NCI-H1092 treated with DMSO at 0.1 percent for 48 hours (cell line): ENCODE data around the gene OLIG2.

Experiments
- DNase-seq: peaks from one replicate; lab custom pipeline; 2025; lab: John Stamatoyannopoulos, UW

Gene OLIG2

DNA sequence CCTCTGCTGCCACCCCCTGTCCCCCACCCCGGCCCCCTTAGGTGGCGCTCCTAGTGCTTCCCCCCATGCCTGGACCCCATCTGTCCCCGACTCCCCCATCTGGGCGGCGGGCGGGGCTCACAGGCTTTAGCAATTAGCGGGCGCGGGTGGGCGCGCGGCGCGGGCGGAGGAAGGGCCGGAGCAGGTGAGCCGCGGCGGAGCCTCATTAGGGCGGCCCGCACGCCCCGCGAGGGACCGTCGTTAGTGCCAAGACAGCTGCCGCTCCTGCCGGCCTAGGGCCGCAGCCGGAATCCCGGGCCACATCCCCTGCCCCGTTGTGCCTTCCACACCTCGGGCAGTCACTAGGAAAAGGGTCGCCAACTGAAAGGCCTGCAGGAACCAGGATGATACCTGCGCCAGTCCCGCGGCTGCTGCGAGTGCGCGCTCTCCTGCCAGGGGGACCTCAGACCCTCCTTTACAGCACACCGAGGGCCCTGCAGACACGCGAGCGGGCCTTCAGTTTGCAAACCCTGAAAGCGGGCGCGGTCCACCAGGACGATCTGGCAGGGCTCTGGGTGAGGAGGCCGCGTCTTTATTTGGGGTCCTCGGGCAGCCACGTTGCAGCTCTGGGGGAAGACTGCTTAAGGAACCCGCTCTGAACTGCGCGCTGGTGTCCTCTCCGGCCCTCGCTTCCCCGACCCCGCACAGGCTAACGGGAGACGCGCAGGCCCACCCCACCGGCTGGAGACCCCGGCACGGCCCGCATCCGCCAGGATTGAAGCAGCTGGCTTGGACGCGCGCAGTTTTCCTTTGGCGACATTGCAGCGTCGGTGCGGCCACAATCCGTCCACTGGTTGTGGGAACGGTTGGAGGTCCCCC, 7.6 kb downstream of the OLIG2 start:
- no peak for DNase-seq

- DNase-seq: no peak
Observed at GRCh38 chr21:33033961-33034413, 8.3 kb downstream of the OLIG2 start.

DNA sequence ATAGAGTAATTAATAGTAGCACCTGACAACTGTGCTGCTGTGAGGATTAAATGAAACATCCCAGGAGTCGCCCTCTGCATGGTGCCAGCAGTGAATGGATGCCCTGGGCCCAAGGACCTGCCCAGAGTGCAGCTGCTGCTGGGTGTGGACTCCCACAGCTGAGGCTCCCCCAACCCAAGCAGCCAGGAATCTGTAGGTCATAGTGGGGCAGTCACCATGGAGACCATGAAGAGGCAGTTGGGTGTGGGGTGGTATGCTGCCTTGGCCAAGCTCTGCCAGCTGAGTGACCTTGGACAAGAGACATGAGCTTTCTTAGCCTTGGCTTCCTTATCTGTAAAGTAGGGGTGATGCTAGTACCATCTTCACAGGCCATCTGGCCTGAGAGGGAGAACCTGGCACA, 9.4 kb downstream of the OLIG2 start:
- DNase-seq: no peak

GRCh38 chr21:33036430-33037162, 10.9 kb downstream of the OLIG2 start:
- no peak for DNase-seq

DNA sequence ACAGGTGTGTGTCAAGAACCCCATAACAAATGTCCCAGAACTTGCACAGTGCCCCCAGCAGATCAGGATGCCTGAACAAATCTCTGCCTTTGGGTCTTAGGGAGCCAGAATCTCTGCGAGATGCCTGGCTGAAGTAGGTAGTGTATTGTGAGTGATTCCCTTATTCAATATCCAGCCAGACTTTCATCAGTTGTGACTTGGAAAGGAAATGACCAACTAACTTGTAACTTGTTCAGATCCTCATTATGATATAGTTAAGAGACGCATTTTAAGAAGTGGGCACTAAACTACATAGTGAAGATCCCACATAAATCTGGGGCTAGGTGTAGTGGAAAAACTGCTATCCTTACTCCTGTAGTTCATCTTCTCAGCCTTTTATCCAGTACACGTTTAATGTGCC, 11.8 kb downstream of the OLIG2 start:
- no peak for DNase-seq

GRCh38 chr21:33039536-33039935, 13.8 kb downstream of the OLIG2 start:
- no peak for DNase-seq

- DNase-seq: no peak
Observed at GRCh38 chr21:33040215-33040614, 14.5 kb downstream of the OLIG2 start.

DNA sequence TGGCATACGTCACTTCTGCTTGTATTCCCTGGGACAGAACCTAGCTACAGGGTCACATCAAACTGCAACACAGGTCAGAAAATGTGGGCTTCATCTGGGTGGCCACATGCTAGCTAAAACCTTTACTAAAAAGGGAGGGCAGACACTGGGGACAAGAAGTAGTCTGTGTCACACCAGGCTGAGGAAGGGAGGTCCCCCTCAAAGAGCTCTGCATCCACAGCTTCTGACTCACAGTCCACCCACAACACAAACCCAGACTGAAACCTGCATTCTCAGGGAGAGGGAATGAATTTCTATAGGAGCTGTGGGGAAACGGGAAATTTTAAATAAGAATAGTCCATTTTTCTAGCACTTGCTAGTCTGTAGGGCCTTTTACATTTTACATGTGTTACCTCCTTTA, 16.2 kb downstream of the OLIG2 start:
- DNase-seq: no peak

DNA sequence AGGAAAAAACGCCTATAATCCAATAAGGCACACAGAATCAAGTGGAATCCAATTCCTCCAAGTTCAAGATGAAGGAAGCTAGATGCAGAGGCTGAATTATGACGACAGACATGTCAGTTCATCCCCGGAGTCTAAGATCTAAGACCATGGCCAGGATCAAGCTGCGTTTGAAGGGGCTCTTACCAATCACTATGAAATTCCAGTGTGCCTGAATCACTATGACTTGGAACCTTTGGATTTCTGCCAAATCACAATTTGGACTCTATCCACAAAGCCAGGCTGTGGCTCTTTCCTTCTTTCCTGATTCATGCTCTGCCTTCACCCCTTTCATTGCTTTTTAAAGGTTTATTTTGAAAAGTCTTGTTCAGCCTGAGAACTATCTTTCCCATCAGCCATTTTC, 17.1 kb downstream of the OLIG2 start:
- no peak for DNase-seq

- DNase-seq: no peak
Observed at GRCh38 chr21:33046455-33046854, 20.7 kb downstream of the OLIG2 start.

- no peak for DNase-seq
Observed at GRCh38 chr21:33047231-33047630, 21.5 kb downstream of the OLIG2 start.

DNA sequence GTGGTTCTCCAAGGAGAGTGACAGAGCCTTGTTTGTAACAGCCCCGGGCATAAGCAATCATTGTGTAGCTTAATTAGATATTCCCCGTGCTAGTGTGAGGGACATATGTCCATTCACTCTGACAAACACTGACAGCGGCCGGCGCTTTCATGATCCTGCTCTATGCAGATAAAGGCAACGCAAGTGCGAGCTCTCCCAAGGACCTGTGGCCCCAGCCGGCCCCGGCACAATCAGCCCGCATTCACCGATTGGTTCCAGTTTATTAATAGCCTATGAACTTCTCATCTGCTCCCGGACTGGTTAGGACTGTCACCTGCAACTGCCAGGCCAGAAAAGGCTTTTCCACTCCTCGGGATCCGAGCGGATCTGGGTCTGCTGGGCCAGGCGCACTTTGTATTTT, 26.2 kb downstream of the OLIG2 start:
- DNase-seq: no peak

DNA sequence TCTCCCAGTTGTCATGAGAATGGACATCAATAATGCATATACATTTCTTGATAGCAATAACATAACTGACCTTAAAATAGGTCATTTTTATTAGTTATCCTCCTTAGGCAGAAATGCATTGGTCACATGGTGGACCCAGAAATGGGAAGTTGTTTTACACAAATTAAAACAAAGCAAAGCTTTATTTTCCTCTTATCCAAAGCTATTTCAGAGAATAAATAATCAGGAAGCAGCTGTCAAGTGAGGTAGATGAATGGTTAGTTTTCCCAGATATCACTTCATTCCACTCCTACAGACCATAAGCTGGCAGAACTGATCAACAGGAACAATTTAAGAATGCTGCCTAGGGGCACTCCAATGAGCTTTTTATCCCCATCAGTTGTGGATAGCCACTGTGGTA, 28.2 kb downstream of the OLIG2 start:
- no peak for DNase-seq

GRCh38 chr21:33055991-33056390, 30.3 kb downstream of the OLIG2 start:
- no peak for DNase-seq

DNA sequence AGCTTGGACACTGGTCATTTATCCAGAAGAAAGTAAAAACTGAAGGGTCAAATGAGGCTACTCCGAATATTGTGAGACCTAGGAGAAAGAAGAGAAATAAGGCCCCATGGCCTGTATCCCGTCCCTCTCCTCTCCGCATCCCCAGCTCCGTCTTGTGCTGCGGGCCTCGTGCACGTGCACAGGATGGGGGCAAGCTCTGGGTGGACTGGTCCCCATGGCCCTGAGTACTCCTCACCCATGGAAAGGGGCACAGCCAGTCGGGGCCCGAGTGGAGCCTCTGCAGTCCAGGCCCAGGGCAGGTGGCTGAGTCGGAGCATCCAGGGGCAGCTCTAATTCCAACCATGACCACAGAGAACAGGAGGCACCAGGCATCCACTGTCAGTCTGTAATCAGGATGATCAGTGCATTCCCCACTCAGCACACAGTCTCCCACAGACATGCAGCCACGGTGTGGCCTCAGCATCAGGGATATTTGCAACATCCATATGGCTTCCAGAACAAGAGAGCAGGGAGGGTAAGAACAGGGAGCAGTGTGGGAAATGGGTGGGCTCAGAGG, 31.7 kb downstream of the OLIG2 start:
- no peak for DNase-seq

DNA sequence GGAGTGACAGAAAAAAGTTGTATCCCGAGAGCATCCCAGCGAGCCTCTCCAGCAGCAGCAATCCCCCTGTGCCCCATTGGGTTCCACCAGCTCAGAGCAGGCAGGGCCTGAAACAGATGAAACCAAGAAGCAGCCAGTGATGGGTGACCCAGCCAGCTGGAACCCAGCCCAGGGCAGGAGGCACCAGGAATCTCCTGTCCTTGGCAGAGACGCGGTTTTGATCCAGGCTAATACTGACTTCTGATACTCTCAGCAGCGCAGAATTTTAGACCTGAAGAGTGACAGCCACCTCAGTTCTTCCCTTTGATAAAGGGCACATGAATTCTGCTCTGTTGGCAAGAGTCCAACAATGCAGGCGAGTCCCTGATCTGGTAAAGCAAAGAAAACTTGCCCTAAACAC, 32.8 kb downstream of the OLIG2 start:
- DNase-seq: peak; percentile 37

DNA sequence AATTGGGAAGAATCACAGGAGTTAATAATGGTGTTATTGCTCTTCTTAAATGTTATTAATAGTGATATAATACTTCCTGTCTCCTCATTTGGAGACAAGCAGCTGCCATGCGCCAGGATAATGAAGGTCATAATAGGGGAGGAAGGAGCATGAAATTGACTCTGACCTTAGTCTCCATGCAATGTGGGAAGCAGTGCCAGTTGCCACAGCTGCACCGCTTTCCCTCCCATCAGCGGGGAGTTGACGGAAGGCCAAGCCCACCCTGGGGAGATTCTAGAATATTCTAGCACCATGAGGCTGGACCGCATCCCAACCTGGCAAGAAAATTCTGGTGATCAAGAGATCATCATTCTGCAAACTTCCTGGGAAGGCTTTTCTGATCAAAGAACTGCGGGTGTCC, 33.2 kb downstream of the OLIG2 start:
- peak; percentile 16 for DNase-seq

- DNase-seq: no peak
Observed at GRCh38 chr21:33059380-33059841, 33.7 kb downstream of the OLIG2 start.

- DNase-seq: no peak
Observed at GRCh38 chr21:33061233-33061632, 35.5 kb downstream of the OLIG2 start.

- DNase-seq: no peak
Observed at GRCh38 chr21:33063375-33063883, 37.7 kb downstream of the OLIG2 start.

GRCh38 chr21:33063907-33064622, 38.3 kb downstream of the OLIG2 start:
- DNase-seq: no peak
